CD8-positive, alpha-beta memory T cell (primary cell): ENCODE measurements around the gene BZW2. TPM values are rescaled to one million over a fixed set of nuclear protein-coding genes. Genes with fewer than 3 reads are reported as not detected.

Experiments used
- CTCF ChIA-PET: fragments of 350-600 bp; sonication (Branson Sonifier 250); formaldehyde crosslinking; loops from one replicate; lab custom pipeline; 2021; ENCODE audit warnings: antibody characterized with exemption; lab: Charles Lee
- POLR2A ChIA-PET: fragments of 350-600 bp; sonication (Branson Sonifier 250); formaldehyde crosslinking; loops from one replicate; lab custom pipeline; 2021; ENCODE audit warnings: antibody characterized with exemption; lab: Charles Lee
- DNase-seq, 5 donors: peaks; one replicate each; pipeline versions ENCODE4 v3.0.0 to v3.0.0-alpha.2; 2020 to 2022; ENCODE audit warnings: mixed read lengths in 1 of 5
- H3K27ac ChIP-seq: one replicate; pipeline ENCODE4 v1.7.0; 2013; ENCODE audit warnings: low read depth, mild to moderate bottlenecking, low read length, moderate library complexity
- H3K27me3 ChIP-seq: 2 replicates; pipeline ENCODE4 v1.7.0; 2013; ENCODE audit warnings: low read length, mild to moderate bottlenecking; ENCODE audit not compliant: insufficient read depth, poor library complexity, severe bottlenecking
- H3K36me3 ChIP-seq: 2 replicates; pipeline ENCODE4 v1.7.0; 2013; ENCODE audit warnings: mild to moderate bottlenecking, low read length, moderate library complexity; ENCODE audit not compliant: insufficient read depth
- H3K4me1 ChIP-seq: 2 replicates; pipeline ENCODE4 v1.7.0; 2013; ENCODE audit warnings: mild to moderate bottlenecking, low read length, moderate library complexity; ENCODE audit not compliant: insufficient read depth
- H3K4me3 ChIP-seq: 2 replicates; pipeline ENCODE4 v1.7.0; 2013; ENCODE audit warnings: mild to moderate bottlenecking, low read length
- H3K9me3 ChIP-seq: 2 replicates; pipeline ENCODE4 v1.7.0; 2013; ENCODE audit warnings: mild to moderate bottlenecking, low read length
- H3K27ac Mint-ChIP-seq, 8 donors: one replicate each; pipeline ENCODE4 v1.8.0; 2020 to 2021; ENCODE audit warnings: mixed read lengths in 8 of 8, mild to moderate bottlenecking in 6 of 8, inconsistent platforms in 3 of 8, moderate library complexity in 3 of 8
- H3K27me3 Mint-ChIP-seq, 2 donors: one replicate each; pipeline ENCODE4 v1.8.0; 2020 to 2021; ENCODE audit warnings: mixed read lengths in 2 of 2, mild to moderate bottlenecking in 1 of 2, moderate library complexity in 1 of 2
- H3K36me3 Mint-ChIP-seq, 3 donors: one replicate each; pipeline ENCODE4 v1.8.0; 2020 to 2021; ENCODE audit warnings: mixed read lengths in 3 of 3, inconsistent platforms in 1 of 3, mild to moderate bottlenecking in 1 of 3
- H3K4me1 Mint-ChIP-seq, 3 donors: one replicate each; pipeline ENCODE4 v1.8.0; 2020 to 2021; ENCODE audit warnings: mixed read lengths in 3 of 3, inconsistent platforms in 1 of 3, mild to moderate bottlenecking in 1 of 3
- H3K4me3 Mint-ChIP-seq, 7 donors: one replicate each; pipeline ENCODE4 v1.8.0; 2020 to 2021; ENCODE audit warnings: mixed read lengths in 7 of 7, mild to moderate bottlenecking in 6 of 7, moderate library complexity in 4 of 7, inconsistent platforms in 2 of 7
- H3K9me3 Mint-ChIP-seq, 5 donors: one replicate each; pipeline ENCODE4 v1.8.0; 2020 to 2022; ENCODE audit warnings: mixed read lengths in 5 of 5, mild to moderate bottlenecking in 3 of 5, moderate library complexity in 2 of 5, inconsistent platforms in 1 of 5
- polyA plus RNA-seq: library from polyadenylated mRNA; unstranded; fragments of 300-500 nt; fragmentation: Illumina TruSeq; gene quantifications from one replicate; pipeline ENCODE4 v1.2.3, GENCODE V29; 2021
- total RNA-seq, 2 experiments: library from RNA; stranded (reverse); gene quantifications; one replicate each; pipeline ENCODE4 v1.2.3, GENCODE V29; 2021

The BZW2 gene
- total and polyA plus RNA-seq, 3 experiments from 2014 or later = 52.9 to 136 (median 128) TPM

DNA sequence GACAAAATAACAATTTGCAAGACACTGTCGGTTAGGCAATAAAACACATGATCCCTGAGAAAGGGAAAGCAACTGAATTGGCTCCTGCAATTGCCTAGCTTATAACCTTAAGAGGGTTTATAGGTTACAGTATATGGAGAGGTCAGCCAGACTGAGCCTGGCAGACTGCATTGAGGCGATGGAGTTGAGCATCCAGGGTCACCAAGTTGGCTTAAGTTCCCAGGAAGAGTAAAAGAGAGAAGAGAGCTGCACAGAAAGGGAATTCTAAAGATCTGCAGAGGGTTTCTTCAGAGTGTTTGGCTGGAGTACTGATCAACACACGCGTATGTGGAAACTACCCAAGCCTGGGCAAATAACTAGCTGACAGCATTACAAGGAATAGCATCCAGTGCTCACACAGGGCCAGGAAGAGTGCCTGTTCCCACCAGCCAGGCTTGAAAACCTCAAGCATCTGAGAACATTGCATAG is 11.7 kb upstream of the BZW2 start:
- H3K27me3 Mint-ChIP-seq = no peaks in the 10 kb centered on the region
- no peak overlapping the region for H3K4me3 Mint-ChIP-seq
- no peaks in the 10 kb centered on the region for H3K9me3 Mint-ChIP-seq
- no peak for DNase-seq
- peaks cover 5 to 30% (median 18%) of the 10 kb centered on the region in 3 donors for H3K4me1 Mint-ChIP-seq
- H3K27ac Mint-ChIP-seq = peak overlapping the region in 3 of 8 donors; percentile 19 to 24 (median 24)
- Histone ChIP-seq H3K4me1 (no peaks in the 10 kb centered on the region), H3K4me3 (no peak overlapping the region), H3K27me3 (no peaks in the 10 kb centered on the region), H3K9me3 (no peaks in the 10 kb centered on the region), H3K27ac (no peak overlapping the region), H3K36me3 (peaks cover 4% of the 10 kb centered on the region)
- CTCF ChIA-PET = interaction anchor here (2.5 kb wide), 1 partner anchor 11 kb away, joined by 7 read pairs; the partner anchor contains the start of gene ANKMY2
- POLR2A ChIA-PET = no interaction called here
- H3K36me3 Mint-ChIP-seq = peaks cover 11 to 45% (median 22%) of the 10 kb centered on the region in 3 donors

DNA sequence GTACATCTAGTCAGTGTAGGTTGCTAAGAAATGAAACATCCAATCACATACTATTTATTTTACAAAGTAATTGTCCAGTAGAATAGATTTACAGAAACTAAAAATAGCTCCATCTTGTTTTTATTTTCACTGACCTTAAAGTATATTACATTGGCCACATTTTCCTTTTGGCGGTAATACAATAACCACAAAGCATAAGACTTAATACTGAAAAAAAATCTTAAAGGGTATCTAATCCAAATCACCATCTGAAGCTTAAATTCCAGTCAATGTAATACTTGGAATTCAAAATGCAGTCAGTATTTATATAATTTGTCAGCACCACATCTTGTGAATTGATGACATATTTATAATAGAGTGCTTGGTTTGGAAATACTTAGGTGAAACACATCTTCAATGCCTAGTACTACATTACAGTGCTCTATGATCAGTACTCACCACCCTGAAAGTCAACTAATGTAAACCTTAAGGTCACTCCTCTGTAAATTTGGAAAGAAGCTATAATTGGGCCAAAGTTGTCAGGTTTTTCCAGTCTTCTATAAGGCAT is 9.4 kb upstream of the BZW2 start:
- Mint-ChIP-seq H3K36me3 (peaks cover 11 to 40% (median 20%) of the 10 kb centered on the region in 3 donors), H3K9me3 (no peaks in the 10 kb centered on the region), H3K4me1 (peaks cover 8 to 25% (median 18%) of the 10 kb centered on the region in 3 donors), H3K27me3 (no peaks in the 10 kb centered on the region), H3K27ac (no peak overlapping the region), H3K4me3 (no peak overlapping the region)
- CTCF ChIA-PET = no interaction called here
- Histone ChIP-seq H3K36me3 (peaks cover 4% of the 10 kb centered on the region), H3K27me3 (no peaks in the 10 kb centered on the region), H3K4me3 (no peak overlapping the region), H3K4me1 (no peaks in the 10 kb centered on the region), H3K9me3 (no peaks in the 10 kb centered on the region), H3K27ac (no peak overlapping the region)
- POLR2A ChIA-PET = interaction anchor here (0.5 to 1.7 kb wide), 2 partner anchors 9 to 42 kb away, joined by 6 to 7 read pairs; partner anchors contain the start of genes ANKMY2 and BZW2
- no peak for DNase-seq

DNA sequence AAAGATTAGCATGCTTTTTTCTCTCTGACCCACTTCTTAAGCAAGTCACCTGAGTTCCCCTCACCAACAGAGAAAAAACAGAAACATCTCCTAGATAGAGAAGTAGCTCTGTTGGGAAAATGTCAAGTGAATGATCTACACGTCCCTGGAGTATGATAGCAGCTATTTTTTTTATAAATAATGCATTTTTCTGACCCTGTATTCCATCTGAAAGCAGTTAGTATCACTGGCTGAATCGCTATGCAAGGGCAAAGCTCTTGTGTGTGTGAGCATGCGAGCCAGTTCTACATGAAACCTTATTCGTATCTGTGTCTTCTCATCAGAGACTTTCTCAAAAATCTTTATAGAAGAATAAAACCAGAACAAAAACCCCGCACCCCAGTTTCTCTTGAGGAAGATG is 8.6 kb upstream of the BZW2 start:
- POLR2A ChIA-PET = interaction anchor here (1.7 kb wide), 1 partner anchor 8 kb away, joined by 7 read pairs; the partner anchor contains the start of genes ANKMY2 and BZW2
- Mint-ChIP-seq H3K4me3 (no peak overlapping the region), H3K27me3 (no peaks in the 10 kb centered on the region), H3K36me3 (peaks cover 6 to 36% (median 15%) of the 10 kb centered on the region in 3 donors), H3K27ac (no peak overlapping the region), H3K4me1 (peaks cover 10 to 33% (median 25%) of the 10 kb centered on the region in 3 donors), H3K9me3 (no peaks in the 10 kb centered on the region)
- Histone ChIP-seq H3K9me3 (no peaks in the 10 kb centered on the region), H3K27me3 (no peaks in the 10 kb centered on the region), H3K27ac (no peak overlapping the region), H3K4me3 (no peak overlapping the region), H3K36me3 (peaks cover 4% of the 10 kb centered on the region), H3K4me1 (no peaks in the 10 kb centered on the region)
- CTCF ChIA-PET = no interaction called here
- DNase-seq = no peak

DNA sequence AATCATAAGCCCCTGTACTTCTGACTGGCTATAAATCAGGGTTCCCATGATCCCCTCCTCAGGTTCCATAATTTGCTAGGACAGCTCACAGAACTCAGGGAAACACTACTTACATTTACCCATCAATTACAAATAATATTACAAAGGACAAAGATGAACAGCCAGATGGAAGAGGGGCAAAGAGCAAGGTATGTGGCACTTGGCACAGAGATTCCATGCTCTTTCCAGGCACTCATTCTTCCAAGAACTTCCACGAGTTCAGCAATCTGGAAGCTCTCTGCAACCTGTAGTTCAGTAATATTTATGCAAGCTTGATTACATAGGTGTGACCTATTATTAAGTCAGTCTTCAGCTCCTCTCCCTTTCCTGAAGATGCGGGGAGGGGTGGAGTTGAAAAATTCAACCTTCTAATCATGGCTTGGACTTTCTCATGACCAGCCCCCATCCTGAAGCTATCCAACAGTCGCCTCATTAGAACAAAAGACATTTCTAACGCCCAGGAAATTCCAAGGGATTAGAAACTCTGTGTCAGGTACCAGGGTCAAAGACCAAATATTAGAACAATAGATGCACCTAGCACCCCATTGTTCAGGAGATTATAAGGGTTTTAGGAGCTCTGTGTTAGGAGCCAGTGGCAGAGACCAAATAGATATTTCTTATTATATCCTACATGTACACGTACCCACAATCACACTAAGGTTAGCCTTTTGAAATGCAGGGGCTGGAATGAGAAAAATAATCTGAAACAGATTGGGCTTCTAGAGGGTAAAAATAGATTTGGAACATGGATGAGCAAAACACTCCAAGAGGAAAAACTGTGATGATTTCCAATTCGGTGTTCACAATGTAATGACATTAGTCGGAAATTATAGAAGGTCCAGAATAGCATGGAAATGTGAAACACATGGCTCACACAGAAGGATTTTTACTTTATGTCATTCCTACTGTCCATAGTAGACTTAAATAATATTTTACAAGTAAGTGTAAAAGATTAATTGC is 7.4 kb upstream of the BZW2 start:
- ChIA-PET POLR2A (no interaction called here), CTCF (no interaction called here)
- H3K27me3 Mint-ChIP-seq = no peaks in the 10 kb centered on the region
- Histone ChIP-seq H3K27ac (no peak overlapping the region), H3K4me3 (no peak overlapping the region), H3K36me3 (peaks cover 4% of the 10 kb centered on the region), H3K4me1 (peaks cover 7% of the 10 kb centered on the region), H3K27me3 (no peaks in the 10 kb centered on the region), H3K9me3 (no peaks in the 10 kb centered on the region)
- no peak overlapping the region for H3K4me3 Mint-ChIP-seq
- peaks cover 18 to 44% (median 37%) of the 10 kb centered on the region in 3 donors for H3K4me1 Mint-ChIP-seq
- peaks cover 5 to 35% (median 14%) of the 10 kb centered on the region in 3 donors for H3K36me3 Mint-ChIP-seq
- no peaks in the 10 kb centered on the region for H3K9me3 Mint-ChIP-seq
- H3K27ac Mint-ChIP-seq = peak overlapping the region in 1 of 8 donors; percentile 47
- no peak for DNase-seq

DNA sequence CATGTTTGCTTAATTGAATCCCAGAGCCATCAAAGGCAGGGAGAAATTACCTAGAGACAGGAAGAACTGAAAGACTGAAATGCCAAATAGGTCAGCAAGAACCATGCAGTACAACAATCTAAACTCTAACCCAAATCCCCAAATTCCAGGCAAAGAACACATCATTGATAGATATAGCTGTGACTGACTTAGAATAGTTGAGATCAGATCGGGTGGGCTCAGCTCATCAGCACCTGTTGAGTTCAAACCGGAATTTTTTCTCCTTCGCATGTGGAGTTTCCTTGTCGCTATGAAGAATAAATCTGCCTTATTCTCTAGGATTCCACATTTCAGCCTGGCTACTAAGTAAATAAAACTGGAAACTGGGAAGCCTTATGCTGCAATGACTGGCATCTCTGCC is 1.8 kb upstream of the BZW2 start:
- Histone ChIP-seq H3K27ac (peak overlapping the region; percentile 88), H3K36me3 (no peaks in the 10 kb centered on the region), H3K4me1 (peaks cover 36% of the 10 kb centered on the region), H3K4me3 (peak overlapping the region; percentile 87), H3K27me3 (no peaks in the 10 kb centered on the region), H3K9me3 (no peaks in the 10 kb centered on the region)
- no peak for DNase-seq
- Mint-ChIP-seq H3K4me3 (peak overlapping the region; percentile 95 to 100 (median 98)), H3K4me1 (peaks cover 51 to 61% (median 60%) of the 10 kb centered on the region in 3 donors), H3K27ac (peak overlapping the region; percentile 48 to 97 (median 86)), H3K27me3 (peaks cover 0 to 2% of the 10 kb centered on the region in 2 donors), H3K36me3 (peaks cover 0 to 25% (median 2%) of the 10 kb centered on the region in 3 donors), H3K9me3 (no peaks in the 10 kb centered on the region)
- POLR2A ChIA-PET = no interaction called here
- CTCF ChIA-PET = interaction anchor here (1.9 kb wide), 1 partner anchor 79 kb away, joined by 4 read pairs; no protein-coding TSS in a partner anchor

DNA sequence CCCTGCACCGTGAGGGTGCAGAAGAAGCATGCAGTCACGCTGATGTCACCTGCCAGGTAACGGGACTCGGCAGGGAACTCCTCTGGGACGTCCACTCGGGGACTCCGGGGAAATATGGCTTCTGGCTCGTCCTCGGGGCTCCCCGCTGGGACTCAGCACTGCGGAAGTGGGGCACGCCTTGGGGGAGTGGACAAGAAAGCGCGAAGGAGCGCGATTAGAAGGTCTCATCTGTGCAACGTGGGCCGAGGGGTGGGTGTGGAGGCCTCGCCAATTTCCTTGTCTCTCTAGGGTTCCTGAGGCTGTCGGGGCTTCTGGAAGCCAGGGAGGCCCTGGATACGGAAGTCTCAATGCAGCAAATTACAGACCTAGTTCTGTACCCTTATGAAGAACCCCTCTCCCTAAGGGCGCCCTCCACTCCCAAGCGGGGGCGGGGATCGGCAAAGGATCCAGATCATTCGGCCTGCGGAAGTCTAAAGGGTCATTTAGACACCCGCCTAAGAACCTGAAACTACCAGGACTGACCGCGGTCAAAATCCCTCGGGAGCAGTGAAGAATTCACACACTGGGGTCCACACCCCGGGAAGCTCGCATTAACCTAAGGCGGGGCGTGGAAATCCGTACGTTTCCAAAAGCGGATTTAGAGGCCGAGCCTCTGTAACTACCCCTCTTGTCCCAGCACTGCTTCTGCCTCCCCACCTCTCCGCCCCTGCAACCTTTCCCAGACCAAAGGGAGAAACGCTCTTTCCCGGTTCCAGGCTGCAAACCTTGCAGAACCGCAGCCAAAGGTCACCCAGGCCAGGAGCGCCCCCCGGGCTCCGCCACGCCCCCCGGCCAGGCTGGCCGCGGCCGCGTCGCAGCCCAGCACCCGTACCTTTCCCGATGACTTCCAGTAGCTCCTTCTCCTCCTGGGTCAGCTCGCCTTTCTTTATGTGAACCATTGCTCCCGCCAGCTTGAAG is 1.1 kb upstream of the BZW2 start:
- Histone ChIP-seq H3K9me3 (no peaks in the 10 kb centered on the region), H3K4me1 (peaks cover 36% of the 10 kb centered on the region), H3K36me3 (no peaks in the 10 kb centered on the region), H3K27me3 (no peaks in the 10 kb centered on the region), H3K27ac (peak overlapping the region; percentile 88), H3K4me3 (peak overlapping the region; percentile 87)
- DNase-seq = peak; percentile 52 to 80 (median 61)
- Mint-ChIP-seq H3K4me3 (peak overlapping the region; percentile 95 to 100 (median 98)), H3K9me3 (no peaks in the 10 kb centered on the region), H3K27me3 (peaks cover 0 to 2% of the 10 kb centered on the region in 2 donors), H3K4me1 (peaks cover 53 to 64% (median 62%) of the 10 kb centered on the region in 3 donors), H3K36me3 (peaks cover 0 to 23% (median 2%) of the 10 kb centered on the region in 3 donors), H3K27ac (peak overlapping the region; percentile 89 to 99 (median 97))
- POLR2A ChIA-PET = interaction anchor here (0.6 to 1.2 kb wide), 5 partner anchors 8 to 654 kb away, joined by 3 to 7 read pairs (median 3); partner anchors contain the start of genes AHR and CRPPA
- CTCF ChIA-PET = interaction anchor here (1.1 to 2.2 kb wide), 3 partner anchors 11 to 224 kb away, joined by 4 to 10 read pairs (median 7); no protein-coding TSS in a partner anchor
